HCT116 (cell line): ENCODE results near the gene GRK5. TPM values are rescaled to one million over a fixed set of nuclear protein-coding genes. Genes with fewer than 3 reads are reported as not detected.

Experiments used
- ATAC-seq: fragments of 200-7000 bp; cut with Tn5 transposase; 2 replicates; pipeline ENCODE4 v1.9.1; 2020; ENCODE audit warnings: mild to moderate bottlenecking, moderate library complexity
- BruUV-seq: library from RNA; stranded (reverse); fragments of 400-500 nt; replicated peaks from 2 replicates; lab custom pipeline; 2021; lab: Mats Ljungman, UMichigan
- CTCF ChIA-PET: fragments of 300-600 bp; sonication (Branson Sonifier 250); formaldehyde crosslinking; loops from one replicate; lab custom pipeline; 2021; ENCODE audit warnings: antibody characterized with exemption; lab: Charles Lee
- POLR2A ChIA-PET: fragments of 300-600, 350-600 bp; sonication (Branson Sonifier 250); formaldehyde crosslinking; loops from one replicate; lab custom pipeline; 2021; ENCODE audit warnings: antibody characterized with exemption; lab: Charles Lee
- RAD21 ChIA-PET, 2 experiments: fragments of 300-600 bp; sonication (Branson Sonifier 250); formaldehyde crosslinking; loops; one replicate each; lab custom pipeline; 2023; ENCODE audit warnings: low total read pairs in 2 of 2; ENCODE audit not compliant: uncharacterized antibody in 2 of 2, unreplicated experiment in 2 of 2, low non-redundant PET in 1 of 2; lab: Charles Lee
- DNase-seq: peaks from one replicate; pipeline ENCODE4 v3.0.0-alpha.2; 2010; ENCODE audit warnings: low read depth, low spot score
- H2AFZ ChIP-seq: fragments of 200-600 bp; shearing (Covaris generic), sonication (generic); 2 replicates; pipeline ENCODE4 v1.6.1; 2017; ENCODE audit warnings: low read depth, mixed run types, mixed read lengths, antibody characterized with exemption, low read length; ENCODE audit not compliant: poor library complexity, severe bottlenecking
- H3K27ac ChIP-seq: 2 replicates; pipeline ENCODE4 v1.5.1; 2012; ENCODE audit warnings: low read depth, low read length
- H3K27me3 ChIP-seq: fragments of 200-600 bp; sonication (generic); 2 replicates; pipeline ENCODE4 v1.6.1; 2016; ENCODE audit warnings: mixed run types, low read length, mixed read lengths; ENCODE audit not compliant: insufficient read depth
- H3K36me3 ChIP-seq, 2 experiments: fragments of 200-500 bp in 1 of 2; fragments of 200-600 bp in 1 of 2; sonication (Bioruptor generic) in 1 of 2; sonication (generic) in 1 of 2; 2 replicates each; pipeline versions ENCODE4 v1.5.1 to v1.6.1; 2014 to 2016; ENCODE audit warnings: low read length in 2 of 2, inconsistent platforms in 1 of 2, mixed read lengths in 1 of 2, mixed run types in 1 of 2; ENCODE audit not compliant: insufficient read depth in 2 of 2, control insufficient read depth in 1 of 2
- H3K4me1 ChIP-seq, 2 experiments: fragments of 200-600 bp in 1 of 2; sonication (generic) in 1 of 2; 2 replicates each; pipeline versions ENCODE4 v1.5.1 to v1.6.1; 2012 to 2017; ENCODE audit warnings: low read length in 2 of 2, inconsistent platforms in 1 of 2, mild to moderate bottlenecking in 1 of 2, mixed read lengths in 1 of 2, mixed run types in 1 of 2, moderate library complexity in 1 of 2; ENCODE audit not compliant: insufficient read depth in 2 of 2, control insufficient read depth in 1 of 2
- H3K4me2 ChIP-seq: fragments of 200-600 bp; sonication (generic); 2 replicates; pipeline ENCODE4 v1.6.1; 2017; ENCODE audit warnings: mixed run types, low read length, mixed read lengths
- H3K4me3 ChIP-seq, 2 experiments: fragments of 200-600 bp in 1 of 2; sonication (generic) in 1 of 2; replicated peaks in 1 of 2; 2 replicates each; pipeline ENCODE4 v1.5.1; 2011 to 2016; ENCODE audit warnings: low read length in 2 of 2, control low read depth in 1 of 2, low read depth in 1 of 2, mild to moderate bottlenecking in 1 of 2, mixed read lengths in 1 of 2, mixed run types in 1 of 2
- H3K79me2 ChIP-seq: fragments of 200-600 bp; sonication (generic); 2 replicates; pipeline ENCODE4 v1.6.1; 2017; ENCODE audit warnings: mild to moderate bottlenecking, mixed run types, low read length, moderate library complexity, mixed read lengths; ENCODE audit not compliant: insufficient read depth
- H3K9ac ChIP-seq: fragments of 200-600 bp; sonication (generic); 2 replicates; pipeline ENCODE4 v1.6.1; 2016; ENCODE audit warnings: low read length, mixed read lengths
- H3K9me2 ChIP-seq: fragments of 200-600 bp; sonication (generic), shearing (Covaris generic); 2 replicates; pipeline ENCODE4 v1.6.1; 2017; ENCODE audit warnings: mixed run types, mild to moderate bottlenecking, moderate library complexity; ENCODE audit not compliant: insufficient read depth
- H3K9me3 ChIP-seq, 2 experiments: fragments of 200-500 bp in 1 of 2; fragments of 200-600 bp in 1 of 2; sonication (Bioruptor generic) in 1 of 2; sonication (generic) in 1 of 2; 2 replicates each; pipeline ENCODE4 v1.6.1; 2014 to 2017; ENCODE audit warnings: low read length in 2 of 2, mixed read lengths in 2 of 2, inconsistent platforms in 1 of 2, low read depth in 1 of 2, mild to moderate bottlenecking in 1 of 2, mixed run types in 1 of 2, moderate library complexity in 1 of 2; ENCODE audit not compliant: control insufficient read depth in 1 of 2, insufficient read depth in 1 of 2
- H4K20me1 ChIP-seq: fragments of 200-600 bp; sonication (generic), shearing (Covaris generic); 2 replicates; pipeline ENCODE4 v1.6.1; 2017; ENCODE audit warnings: mixed run types, mild to moderate bottlenecking, moderate library complexity; ENCODE audit not compliant: insufficient read depth
- POLR2AphosphoS5 ChIP-seq: IDR thresholded peaks from 2 replicates; pipeline ENCODE4 v1.6.1; 2011; ENCODE audit warnings: mild to moderate bottlenecking, low read depth, low read length, moderate library complexity
- intact Hi-C: fragments of 100-400 bp; cut with micrococcal nuclease; formaldehyde crosslinking; loops from 2 replicates; pipeline ENCODE4 v1.10.0; 2022
- total RNA-seq: library from RNA; stranded (reverse); gene quantifications from one replicate; pipeline ENCODE4 v1.2.1, GENCODE V29; 2021; ENCODE audit not compliant: unreplicated experiment
- TF ChIP-seq, protein P1 (sequence below), 3 experiments: fragments of 200-600 bp in 1 of 3; sonication (generic) in 1 of 3; IDR thresholded peaks in 2 of 3; conservative IDR thresholded peaks in 1 of 3; 2 replicates each; pipeline ENCODE4 v1.5.1; 2012 to 2017; ENCODE audit warnings: low read depth in 2 of 3, low read length in 2 of 3, antibody characterized with exemption in 1 of 3, borderline replicate concordance in 1 of 3, control low read depth in 1 of 3, mild to moderate bottlenecking in 1 of 3, mixed read lengths in 1 of 3, mixed run types in 1 of 3, moderate library complexity in 1 of 3; ENCODE audit not compliant: insufficient read depth in 1 of 3
- TF ChIP-seq, protein P2 (sequence below): IDR thresholded peaks from 2 replicates; pipeline ENCODE4 v1.6.1; 2011; ENCODE audit warnings: mild to moderate bottlenecking, low read length, moderate library complexity; ENCODE audit not compliant: insufficient replicate concordance; ENCODE audit errors: extremely low read depth

GRK5 gene
- total RNA-seq, 1 experiment from 2014 or later: 7.3 TPM

DNA sequence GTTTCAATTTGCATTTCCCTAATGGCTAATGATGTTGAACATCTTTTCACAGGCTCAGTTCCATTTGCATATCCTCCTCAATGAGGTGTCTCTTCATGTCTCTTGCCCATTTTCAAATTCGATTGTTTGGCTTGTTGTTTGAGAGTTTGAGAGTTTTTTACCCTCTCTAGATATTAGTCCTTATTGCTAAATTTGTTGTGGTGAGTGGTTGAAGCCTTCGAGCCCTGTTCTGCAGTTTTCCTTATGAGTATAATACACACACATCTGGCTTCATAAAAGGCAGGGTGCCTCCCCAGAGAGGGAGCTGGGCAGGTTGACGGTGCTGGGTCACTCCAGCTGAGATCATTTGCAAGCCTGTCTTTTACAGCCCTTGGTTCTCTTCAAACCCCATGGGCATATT is 270.1 kb downstream of the GRK5 start:
- peaks cover 0 to 2% of the 10 kb centered on the region in 2 experiments; a peak in 2 of 4 replicates for H3K4me1 ChIP-seq
- TF ChIP-seq, protein P1, sequence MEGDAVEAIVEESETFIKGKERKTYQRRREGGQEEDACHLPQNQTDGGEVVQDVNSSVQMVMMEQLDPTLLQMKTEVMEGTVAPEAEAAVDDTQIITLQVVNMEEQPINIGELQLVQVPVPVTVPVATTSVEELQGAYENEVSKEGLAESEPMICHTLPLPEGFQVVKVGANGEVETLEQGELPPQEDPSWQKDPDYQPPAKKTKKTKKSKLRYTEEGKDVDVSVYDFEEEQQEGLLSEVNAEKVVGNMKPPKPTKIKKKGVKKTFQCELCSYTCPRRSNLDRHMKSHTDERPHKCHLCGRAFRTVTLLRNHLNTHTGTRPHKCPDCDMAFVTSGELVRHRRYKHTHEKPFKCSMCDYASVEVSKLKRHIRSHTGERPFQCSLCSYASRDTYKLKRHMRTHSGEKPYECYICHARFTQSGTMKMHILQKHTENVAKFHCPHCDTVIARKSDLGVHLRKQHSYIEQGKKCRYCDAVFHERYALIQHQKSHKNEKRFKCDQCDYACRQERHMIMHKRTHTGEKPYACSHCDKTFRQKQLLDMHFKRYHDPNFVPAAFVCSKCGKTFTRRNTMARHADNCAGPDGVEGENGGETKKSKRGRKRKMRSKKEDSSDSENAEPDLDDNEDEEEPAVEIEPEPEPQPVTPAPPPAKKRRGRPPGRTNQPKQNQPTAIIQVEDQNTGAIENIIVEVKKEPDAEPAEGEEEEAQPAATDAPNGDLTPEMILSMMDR (IDR thresholded peaks at IDR 0.05 in 2 of 3, conservative IDR thresholded peaks at IDR 0.05 in 1 of 3; ENCODE audit: borderline replicate concordance in 1 of 3, insufficient read depth in 1 of 3, low read depth in 2 of 3, low read length in 2 of 3): no peak
- TF ChIP-seq POLR2AphosphoS5: no peak
- TF ChIP-seq, protein P2, sequence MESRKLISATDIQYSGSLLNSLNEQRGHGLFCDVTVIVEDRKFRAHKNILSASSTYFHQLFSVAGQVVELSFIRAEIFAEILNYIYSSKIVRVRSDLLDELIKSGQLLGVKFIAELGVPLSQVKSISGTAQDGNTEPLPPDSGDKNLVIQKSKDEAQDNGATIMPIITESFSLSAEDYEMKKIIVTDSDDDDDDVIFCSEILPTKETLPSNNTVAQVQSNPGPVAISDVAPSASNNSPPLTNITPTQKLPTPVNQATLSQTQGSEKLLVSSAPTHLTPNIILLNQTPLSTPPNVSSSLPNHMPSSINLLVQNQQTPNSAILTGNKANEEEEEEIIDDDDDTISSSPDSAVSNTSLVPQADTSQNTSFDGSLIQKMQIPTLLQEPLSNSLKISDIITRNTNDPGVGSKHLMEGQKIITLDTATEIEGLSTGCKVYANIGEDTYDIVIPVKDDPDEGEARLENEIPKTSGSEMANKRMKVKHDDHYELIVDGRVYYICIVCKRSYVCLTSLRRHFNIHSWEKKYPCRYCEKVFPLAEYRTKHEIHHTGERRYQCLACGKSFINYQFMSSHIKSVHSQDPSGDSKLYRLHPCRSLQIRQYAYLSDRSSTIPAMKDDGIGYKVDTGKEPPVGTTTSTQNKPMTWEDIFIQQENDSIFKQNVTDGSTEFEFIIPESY: no peak
- no peaks in the 10 kb centered on the region for H3K36me3 ChIP-seq
- H3K27me3 ChIP-seq: peaks cover 23% of the 10 kb centered on the region; the same call in 1 of the 2 replicates
- BruUV-seq: no TSS peak
- ChIA-PET CTCF (no interaction called here), RAD21 (no interaction called here), POLR2A (no interaction called here)
- H3K27ac ChIP-seq: no peak overlapping the region
- H3K9me2 ChIP-seq: no peaks in the 10 kb centered on the region
- no peaks in the 10 kb centered on the region for H4K20me1 ChIP-seq
- no peak overlapping the region for H3K4me3 ChIP-seq
- H3K9me3 ChIP-seq: no peaks in the 10 kb centered on the region
- H3K4me2 ChIP-seq: no peak overlapping the region
- DNase-seq: no peak
- H3K9ac ChIP-seq: no peak overlapping the region
- H2AFZ ChIP-seq: no peak overlapping the region
- ATAC-seq: no peak
- intact Hi-C loops: no loop called here
- H3K79me2 ChIP-seq: no peaks in the 10 kb centered on the region
